ENCODE results near the gene GP5.

The GP5 gene

DNA sequence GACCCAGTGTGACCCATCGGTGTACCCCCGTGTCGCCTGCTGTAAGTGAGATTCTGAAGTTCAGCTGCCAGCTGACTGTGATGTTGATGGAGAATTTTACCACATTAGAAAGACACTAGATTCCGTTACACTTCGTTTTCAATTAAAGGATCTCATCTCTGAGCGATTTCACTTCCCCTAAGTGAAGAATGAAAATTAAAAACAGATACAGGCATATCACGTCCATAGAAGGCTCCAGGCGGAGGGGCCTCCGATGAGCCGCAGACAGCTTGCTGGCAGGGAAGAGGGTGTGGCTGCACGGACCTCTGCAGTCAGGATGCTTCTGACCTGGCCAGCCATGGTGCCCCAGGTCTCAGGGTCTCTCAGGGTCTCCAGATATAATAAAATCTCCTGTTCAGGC lies 41.4 kb downstream of the GP5 start:
- H3K4me1 ChIP-seq (ENCODE audit: control insufficient read depth, insufficient read depth, low read length) = no peaks in the 10 kb centered on the region

DNA sequence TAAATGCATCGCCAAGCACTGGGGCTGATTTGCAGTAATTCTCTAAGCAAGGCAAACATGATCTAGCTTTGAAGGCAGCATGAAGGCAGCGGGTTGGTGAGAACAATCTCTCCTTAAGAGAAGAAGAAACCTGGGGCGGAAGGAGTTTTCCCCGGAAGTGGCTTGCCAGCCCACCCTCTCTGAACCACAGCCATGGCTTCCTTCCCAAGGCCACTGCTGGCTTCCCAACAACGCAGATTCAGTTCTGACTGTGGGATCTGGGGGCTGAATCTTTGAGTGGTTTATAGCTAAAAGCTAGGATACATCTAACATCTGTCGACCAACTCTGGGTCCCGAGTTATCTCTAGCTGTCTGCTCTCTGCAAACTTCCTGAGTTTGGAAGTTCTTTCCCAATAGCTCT lies 43.7 kb downstream of the GP5 start:
- no peaks in the 10 kb centered on the region for H3K9me3 ChIP-seq (ENCODE audit: control insufficient read depth, insufficient read depth, low read length)
- no peak overlapping the region for H3K4me3 ChIP-seq (ENCODE audit: low read depth, low read length)
- H3K27me3 ChIP-seq (ENCODE audit: control insufficient read depth, insufficient read depth, low read length) = no peaks in the 10 kb centered on the region
- no peaks in the 10 kb centered on the region for H3K36me3 ChIP-seq (ENCODE audit: control insufficient read depth, insufficient read depth, low read length)
- no peaks in the 10 kb centered on the region for H3K4me1 ChIP-seq (ENCODE audit: control insufficient read depth, insufficient read depth, low read length)
- H3K9ac ChIP-seq (ENCODE audit: low read depth, low read length) = no peak overlapping the region

More for the DNA sequence above, 41.4 kb downstream of the GP5 start:
- Histone ChIP-seq H3K9ac (ENCODE audit: low read depth, low read length) (no peak overlapping the region), H3K4me3 (ENCODE audit: low read depth, low read length) (no peak overlapping the region), H3K9me3 (ENCODE audit: control insufficient read depth, insufficient read depth, low read length) (no peaks in the 10 kb centered on the region), H3K36me3 (ENCODE audit: control insufficient read depth, insufficient read depth, low read length) (no peaks in the 10 kb centered on the region), H3K27me3 (ENCODE audit: control insufficient read depth, insufficient read depth, low read length) (no peaks in the 10 kb centered on the region)

DNA sequence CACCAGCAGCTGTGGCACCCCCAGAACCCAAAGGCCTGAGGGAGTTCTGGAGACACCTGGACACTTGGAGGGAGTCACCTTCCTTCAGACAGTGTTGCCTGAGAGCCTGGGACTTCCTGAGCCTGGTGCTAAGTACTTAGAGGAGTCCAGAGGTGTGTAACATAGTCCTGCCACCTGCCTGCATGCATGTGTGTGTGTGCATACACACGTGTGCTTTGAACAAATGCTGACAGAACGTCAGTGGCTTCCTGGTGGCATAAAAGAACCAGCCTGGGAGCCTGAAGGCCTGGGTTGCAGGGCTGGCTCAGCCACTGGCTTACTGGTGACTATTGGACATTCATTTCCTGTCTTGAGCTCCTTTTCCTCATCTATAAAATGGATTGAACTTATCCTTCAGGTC lies 44.8 kb downstream of the GP5 start:
- no peaks in the 10 kb centered on the region for H3K9me3 ChIP-seq (ENCODE audit: control insufficient read depth, insufficient read depth, low read length)
- no peak overlapping the region for H3K9ac ChIP-seq (ENCODE audit: low read depth, low read length)
- no peaks in the 10 kb centered on the region for H3K27me3 ChIP-seq (ENCODE audit: control insufficient read depth, insufficient read depth, low read length)
- no peak overlapping the region for H3K4me3 ChIP-seq (ENCODE audit: low read depth, low read length)
- no peaks in the 10 kb centered on the region for H3K4me1 ChIP-seq (ENCODE audit: control insufficient read depth, insufficient read depth, low read length)
- H3K36me3 ChIP-seq (ENCODE audit: control insufficient read depth, insufficient read depth, low read length) = no peaks in the 10 kb centered on the region

DNA sequence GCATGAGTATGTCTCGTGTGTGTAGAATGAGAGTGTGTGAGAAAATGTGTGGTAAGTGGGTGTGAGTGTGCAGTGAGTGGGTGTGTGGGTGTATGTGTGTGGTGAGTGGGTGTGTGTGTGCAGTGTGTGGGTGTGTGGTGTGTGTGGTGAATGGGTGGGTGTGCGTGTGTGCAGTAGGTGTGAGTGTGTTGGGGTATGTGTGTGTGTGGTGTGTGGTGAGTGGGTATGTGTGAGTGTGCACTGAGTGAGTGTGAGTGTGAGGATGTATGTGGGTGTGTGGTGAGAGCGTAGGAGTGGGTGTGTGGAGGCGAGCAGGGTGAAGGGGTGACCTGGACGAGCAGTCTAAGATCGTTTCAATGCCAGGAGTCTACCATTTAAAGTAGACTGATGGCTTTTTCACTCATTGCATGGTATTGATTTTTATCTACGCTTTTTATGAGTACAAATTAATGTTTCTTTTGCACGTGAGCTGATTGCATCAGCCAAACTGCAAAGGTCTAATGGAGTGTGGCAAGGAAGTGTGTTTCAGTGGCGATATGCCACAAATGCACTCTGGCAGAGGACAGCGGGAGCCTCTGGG lies 46.3 kb downstream of the GP5 start:
- no peaks in the 10 kb centered on the region for H3K9me3 ChIP-seq (ENCODE audit: control insufficient read depth, insufficient read depth, low read length)
- no peak overlapping the region for H3K9ac ChIP-seq (ENCODE audit: low read depth, low read length)
- no peaks in the 10 kb centered on the region for H3K27me3 ChIP-seq (ENCODE audit: control insufficient read depth, insufficient read depth, low read length)
- no peak overlapping the region for H3K4me3 ChIP-seq (ENCODE audit: low read depth, low read length)
- no peaks in the 10 kb centered on the region for H3K36me3 ChIP-seq (ENCODE audit: control insufficient read depth, insufficient read depth, low read length)
- H3K4me1 ChIP-seq (ENCODE audit: control insufficient read depth, insufficient read depth, low read length) = no peaks in the 10 kb centered on the region

DNA sequence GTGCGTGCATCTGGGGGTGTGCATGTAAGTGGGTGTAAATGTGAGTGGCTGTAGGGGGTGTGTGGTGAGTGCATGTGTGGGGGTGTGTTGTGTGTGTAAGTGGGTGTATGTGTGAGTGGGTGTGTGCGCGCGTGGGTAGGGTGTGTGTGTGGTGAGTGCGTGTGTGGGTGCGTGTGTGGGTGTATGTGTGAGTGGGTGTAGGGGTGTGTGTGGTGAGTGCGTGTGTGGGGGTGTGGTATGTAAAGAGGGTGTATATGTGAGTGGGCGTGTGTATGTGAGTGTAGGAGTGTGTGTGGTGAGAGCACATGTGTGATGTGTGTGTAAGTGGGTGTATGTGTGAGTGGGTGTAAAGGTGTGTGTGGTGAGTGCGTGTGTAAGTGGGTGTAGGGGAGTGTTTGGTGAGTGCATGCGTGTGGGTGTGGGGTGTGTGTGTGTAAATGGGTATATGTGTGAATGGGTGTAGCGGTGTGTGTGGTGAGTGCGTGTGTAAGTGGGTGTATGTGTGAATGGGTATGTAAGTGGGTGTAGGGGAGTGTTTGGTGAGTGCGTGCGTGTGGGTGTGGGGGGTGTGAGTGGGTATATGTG lies 47.0 kb downstream of the GP5 start:
- Histone ChIP-seq H3K9me3 (ENCODE audit: control insufficient read depth, insufficient read depth, low read length) (no peaks in the 10 kb centered on the region), H3K4me3 (ENCODE audit: low read depth, low read length) (no peak overlapping the region), H3K36me3 (ENCODE audit: control insufficient read depth, insufficient read depth, low read length) (no peaks in the 10 kb centered on the region), H3K27me3 (ENCODE audit: control insufficient read depth, insufficient read depth, low read length) (no peaks in the 10 kb centered on the region), H3K9ac (ENCODE audit: low read depth, low read length) (no peak overlapping the region), H3K4me1 (ENCODE audit: control insufficient read depth, insufficient read depth, low read length) (no peaks in the 10 kb centered on the region)

DNA sequence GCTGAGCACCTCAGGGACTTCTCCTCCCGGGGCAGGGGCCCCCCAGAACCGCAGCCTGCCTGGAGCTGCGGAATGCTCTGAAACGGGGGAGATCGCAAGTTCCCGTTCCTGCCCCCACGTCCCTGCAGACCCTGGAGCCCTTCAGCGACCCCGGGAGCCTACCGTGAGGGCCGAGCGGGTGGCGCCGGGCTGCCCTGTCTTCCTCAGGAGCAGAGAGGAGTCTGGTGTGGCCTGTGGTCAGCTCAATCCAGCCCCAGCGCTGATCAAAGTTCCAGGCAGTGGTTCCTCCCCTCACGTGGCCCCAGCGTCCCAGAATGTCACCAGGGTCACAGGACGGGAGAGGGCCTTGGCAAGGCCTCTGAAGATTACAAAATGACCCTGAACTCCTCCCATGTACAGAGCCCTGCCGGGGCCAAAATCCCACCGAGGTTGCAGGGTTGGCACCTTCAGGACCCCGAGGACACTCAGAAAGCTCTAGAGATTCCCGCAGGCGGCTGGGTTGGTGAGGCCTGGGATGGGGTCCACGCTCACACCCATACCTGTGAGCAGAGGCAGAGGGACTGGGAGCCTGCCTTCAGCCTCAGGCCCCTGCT lies 47.9 kb downstream of the GP5 start, which contains the start of gene CPN2:
Gene CPN2, minus strand, starts transcription at position 249 of the 593 bp plus-strand sequence. CDS start 8,626 bp downstream, outside the sequence.
- Histone ChIP-seq H3K9ac (ENCODE audit: low read depth, low read length) (no peak within 1 kb of the TSS), H3K4me3 (ENCODE audit: low read depth, low read length) (no peak within 1 kb of the TSS)

DNA sequence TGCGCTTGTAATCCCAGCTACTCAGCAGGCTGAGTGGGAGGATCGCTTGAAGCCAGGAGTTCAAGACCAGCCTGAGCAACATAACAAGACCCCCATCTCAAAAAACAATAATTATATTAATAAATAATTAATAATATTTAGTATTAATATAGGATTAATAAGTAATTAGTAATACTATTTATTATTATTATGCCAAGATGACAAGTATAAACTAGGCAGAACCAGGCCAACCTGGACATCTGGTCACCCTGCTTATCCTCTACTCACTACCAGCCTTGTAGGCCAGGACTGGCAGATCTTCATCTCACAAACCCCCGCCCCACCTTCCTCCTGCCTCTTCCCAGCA lies 48.4 kb downstream of the GP5 start:
- Histone ChIP-seq H3K9me3 (ENCODE audit: control insufficient read depth, insufficient read depth, low read length) (no peaks in the 10 kb centered on the region), H3K27me3 (ENCODE audit: control insufficient read depth, insufficient read depth, low read length) (no peaks in the 10 kb centered on the region), H3K4me1 (ENCODE audit: control insufficient read depth, insufficient read depth, low read length) (no peaks in the 10 kb centered on the region), H3K36me3 (ENCODE audit: control insufficient read depth, insufficient read depth, low read length) (no peaks in the 10 kb centered on the region), H3K9ac (ENCODE audit: low read depth, low read length) (no peak overlapping the region), H3K4me3 (ENCODE audit: low read depth, low read length) (no peak overlapping the region)

More for the DNA sequence above, 47.9 kb downstream of the GP5 start, which contains the start of gene CPN2:
- Histone ChIP-seq H3K4me1 (ENCODE audit: control insufficient read depth, insufficient read depth, low read length) (no peaks in the 10 kb centered on the region), H3K36me3 (ENCODE audit: control insufficient read depth, insufficient read depth, low read length) (no peaks in the 10 kb centered on the region), H3K9me3 (ENCODE audit: control insufficient read depth, insufficient read depth, low read length) (no peaks in the 10 kb centered on the region), H3K27me3 (ENCODE audit: control insufficient read depth, insufficient read depth, low read length) (no peaks in the 10 kb centered on the region)

- no peak overlapping the region for H3K9ac ChIP-seq (ENCODE audit: low read depth, low read length)
- H3K4me3 ChIP-seq (ENCODE audit: low read depth, low read length) = no peak overlapping the region
- H3K27me3 ChIP-seq (ENCODE audit: control insufficient read depth, insufficient read depth, low read length) = peaks cover 4% of the 10 kb centered on the region
- no peaks in the 10 kb centered on the region for H3K9me3 ChIP-seq (ENCODE audit: control insufficient read depth, insufficient read depth, low read length)
- H3K4me1 ChIP-seq (ENCODE audit: control insufficient read depth, insufficient read depth, low read length) = no peaks in the 10 kb centered on the region
- H3K36me3 ChIP-seq (ENCODE audit: control insufficient read depth, insufficient read depth, low read length) = no peaks in the 10 kb centered on the region
Measured at GRCh38 chr3:194348354-194348753, 50.7 kb downstream of the GP5 start.

DNA sequence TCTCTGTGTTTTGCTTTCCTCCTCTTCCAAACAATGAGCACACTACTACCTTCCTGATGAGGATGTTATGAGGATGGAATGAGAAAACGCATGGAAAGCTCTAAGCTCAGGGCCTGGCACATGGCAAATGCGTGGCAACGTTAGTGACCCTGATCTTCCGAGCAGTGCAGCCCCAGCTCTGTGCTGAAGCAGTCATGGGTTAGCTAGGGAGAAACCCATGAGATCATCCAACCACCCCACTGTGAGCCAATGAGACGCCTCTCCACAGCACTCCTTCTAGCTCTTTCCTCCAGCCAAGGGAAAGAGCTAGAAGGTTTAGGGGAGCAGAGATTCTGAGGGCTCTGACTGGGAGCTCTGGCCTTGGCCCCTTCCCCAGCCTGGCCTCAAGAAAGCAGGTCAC lies 52.4 kb downstream of the GP5 start:
- no peak overlapping the region for H3K4me3 ChIP-seq (ENCODE audit: low read depth, low read length)
- no peaks in the 10 kb centered on the region for H3K36me3 ChIP-seq (ENCODE audit: control insufficient read depth, insufficient read depth, low read length)
- H3K9ac ChIP-seq (ENCODE audit: low read depth, low read length) = no peak overlapping the region
- no peaks in the 10 kb centered on the region for H3K4me1 ChIP-seq (ENCODE audit: control insufficient read depth, insufficient read depth, low read length)
- H3K27me3 ChIP-seq (ENCODE audit: control insufficient read depth, insufficient read depth, low read length) = peaks cover 19% of the 10 kb centered on the region
- H3K9me3 ChIP-seq (ENCODE audit: control insufficient read depth, insufficient read depth, low read length) = no peaks in the 10 kb centered on the region

- no peaks in the 10 kb centered on the region for H3K9me3 ChIP-seq (ENCODE audit: control insufficient read depth, insufficient read depth, low read length)
Measured at GRCh38 chr3:194346035-194346434, 53.0 kb downstream of the GP5 start.

More at GRCh38 chr3:194346035-194346434, 53.0 kb downstream of the GP5 start:
- Histone ChIP-seq H3K4me1 (ENCODE audit: control insufficient read depth, insufficient read depth, low read length) (no peaks in the 10 kb centered on the region), H3K36me3 (ENCODE audit: control insufficient read depth, insufficient read depth, low read length) (no peaks in the 10 kb centered on the region), H3K27me3 (ENCODE audit: control insufficient read depth, insufficient read depth, low read length) (peaks cover 19% of the 10 kb centered on the region), H3K4me3 (ENCODE audit: low read depth, low read length) (no peak overlapping the region), H3K9ac (ENCODE audit: low read depth, low read length) (no peak overlapping the region)

All from iPS-15b (cell line).